ENCODE results near the gene CAPNS1.

The CAPNS1 gene

DNA sequence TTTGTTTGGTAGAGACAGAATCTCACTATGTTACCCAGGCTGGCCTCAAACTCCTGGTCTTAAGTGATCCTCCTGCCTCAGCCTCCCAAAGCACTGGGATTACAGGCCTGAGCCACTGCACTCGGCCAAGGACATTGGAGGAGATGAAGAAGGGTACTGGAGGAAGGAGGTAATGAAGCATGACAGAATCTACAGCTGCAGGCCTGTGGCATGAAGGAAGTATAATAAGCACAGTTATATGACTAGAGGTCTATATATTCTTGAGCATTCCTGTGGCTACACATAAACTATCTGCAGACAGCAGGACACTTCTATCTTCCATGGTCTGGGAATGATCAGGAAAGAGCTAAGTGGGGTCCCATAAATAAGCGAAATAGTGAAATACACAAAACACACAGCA, 56.4 kb downstream of the CAPNS1 start:
- DNase-seq (ENCODE audit: low read depth in 1 of 2, low spot score in 1 of 2) = no peak
- no peak overlapping the region for H3K4me3 ChIP-seq (replicated peaks; ENCODE audit: insufficient read depth, low read length)
- no peak for TF ChIP-seq POLR2AphosphoS5 (IDR thresholded peaks at IDR 0.05; ENCODE audit: low read depth)
- H3K27ac ChIP-seq (replicated peaks) = no peak overlapping the region
- no peaks in the 10 kb centered on the region for H3K27me3 ChIP-seq (ENCODE audit: insufficient read depth, poor library complexity, severe bottlenecking)

DNA sequence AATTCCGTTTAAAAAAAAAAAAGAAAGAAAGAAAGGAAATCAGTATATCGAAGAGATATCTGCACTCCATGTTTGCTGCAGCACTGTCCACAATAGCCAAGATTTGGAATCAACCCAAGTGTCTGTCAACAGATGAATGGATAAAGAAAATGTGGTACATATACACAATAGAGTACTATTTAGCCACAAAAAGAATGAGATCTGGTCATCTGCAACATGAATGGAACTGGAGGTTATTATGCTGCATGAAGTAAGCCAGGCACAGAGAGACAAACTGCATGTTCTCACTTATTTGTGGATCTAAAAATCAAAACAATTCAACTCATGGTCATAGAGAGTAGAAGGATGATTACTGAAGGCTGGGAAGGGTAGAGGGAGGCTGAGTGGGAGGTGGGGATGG, 58.3 kb downstream of the CAPNS1 start:
- no peak for DNase-seq (ENCODE audit: low read depth in 1 of 2, low spot score in 1 of 2)
- no peak for TF ChIP-seq POLR2AphosphoS5 (IDR thresholded peaks at IDR 0.05; ENCODE audit: low read depth)
- TF ChIP-seq, protein P1, sequence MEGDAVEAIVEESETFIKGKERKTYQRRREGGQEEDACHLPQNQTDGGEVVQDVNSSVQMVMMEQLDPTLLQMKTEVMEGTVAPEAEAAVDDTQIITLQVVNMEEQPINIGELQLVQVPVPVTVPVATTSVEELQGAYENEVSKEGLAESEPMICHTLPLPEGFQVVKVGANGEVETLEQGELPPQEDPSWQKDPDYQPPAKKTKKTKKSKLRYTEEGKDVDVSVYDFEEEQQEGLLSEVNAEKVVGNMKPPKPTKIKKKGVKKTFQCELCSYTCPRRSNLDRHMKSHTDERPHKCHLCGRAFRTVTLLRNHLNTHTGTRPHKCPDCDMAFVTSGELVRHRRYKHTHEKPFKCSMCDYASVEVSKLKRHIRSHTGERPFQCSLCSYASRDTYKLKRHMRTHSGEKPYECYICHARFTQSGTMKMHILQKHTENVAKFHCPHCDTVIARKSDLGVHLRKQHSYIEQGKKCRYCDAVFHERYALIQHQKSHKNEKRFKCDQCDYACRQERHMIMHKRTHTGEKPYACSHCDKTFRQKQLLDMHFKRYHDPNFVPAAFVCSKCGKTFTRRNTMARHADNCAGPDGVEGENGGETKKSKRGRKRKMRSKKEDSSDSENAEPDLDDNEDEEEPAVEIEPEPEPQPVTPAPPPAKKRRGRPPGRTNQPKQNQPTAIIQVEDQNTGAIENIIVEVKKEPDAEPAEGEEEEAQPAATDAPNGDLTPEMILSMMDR (IDR thresholded peaks at IDR 0.05; ENCODE audit: insufficient read depth, low read length) = no peak
- TF ChIP-seq GABPA (IDR thresholded peaks at IDR 0.05; ENCODE audit: low read depth) = no peak
- TF ChIP-seq, protein P2, sequence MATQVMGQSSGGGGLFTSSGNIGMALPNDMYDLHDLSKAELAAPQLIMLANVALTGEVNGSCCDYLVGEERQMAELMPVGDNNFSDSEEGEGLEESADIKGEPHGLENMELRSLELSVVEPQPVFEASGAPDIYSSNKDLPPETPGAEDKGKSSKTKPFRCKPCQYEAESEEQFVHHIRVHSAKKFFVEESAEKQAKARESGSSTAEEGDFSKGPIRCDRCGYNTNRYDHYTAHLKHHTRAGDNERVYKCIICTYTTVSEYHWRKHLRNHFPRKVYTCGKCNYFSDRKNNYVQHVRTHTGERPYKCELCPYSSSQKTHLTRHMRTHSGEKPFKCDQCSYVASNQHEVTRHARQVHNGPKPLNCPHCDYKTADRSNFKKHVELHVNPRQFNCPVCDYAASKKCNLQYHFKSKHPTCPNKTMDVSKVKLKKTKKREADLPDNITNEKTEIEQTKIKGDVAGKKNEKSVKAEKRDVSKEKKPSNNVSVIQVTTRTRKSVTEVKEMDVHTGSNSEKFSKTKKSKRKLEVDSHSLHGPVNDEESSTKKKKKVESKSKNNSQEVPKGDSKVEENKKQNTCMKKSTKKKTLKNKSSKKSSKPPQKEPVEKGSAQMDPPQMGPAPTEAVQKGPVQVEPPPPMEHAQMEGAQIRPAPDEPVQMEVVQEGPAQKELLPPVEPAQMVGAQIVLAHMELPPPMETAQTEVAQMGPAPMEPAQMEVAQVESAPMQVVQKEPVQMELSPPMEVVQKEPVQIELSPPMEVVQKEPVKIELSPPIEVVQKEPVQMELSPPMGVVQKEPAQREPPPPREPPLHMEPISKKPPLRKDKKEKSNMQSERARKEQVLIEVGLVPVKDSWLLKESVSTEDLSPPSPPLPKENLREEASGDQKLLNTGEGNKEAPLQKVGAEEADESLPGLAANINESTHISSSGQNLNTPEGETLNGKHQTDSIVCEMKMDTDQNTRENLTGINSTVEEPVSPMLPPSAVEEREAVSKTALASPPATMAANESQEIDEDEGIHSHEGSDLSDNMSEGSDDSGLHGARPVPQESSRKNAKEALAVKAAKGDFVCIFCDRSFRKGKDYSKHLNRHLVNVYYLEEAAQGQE (IDR thresholded peaks at IDR 0.05; ENCODE audit: insufficient replicate concordance, low read depth) = no peak
- TF ChIP-seq SPI1 (IDR thresholded peaks at IDR 0.05; ENCODE audit: borderline replicate concordance, low read depth) = no peak
- Histone ChIP-seq H3K4me3 (replicated peaks; ENCODE audit: insufficient read depth, low read length) (no peak overlapping the region), H3K27ac (replicated peaks) (no peak overlapping the region), H3K27me3 (ENCODE audit: insufficient read depth, poor library complexity, severe bottlenecking) (no peaks in the 10 kb centered on the region)

All from HL-60 (cell line).